NCI-H82 treated with DMSO at 0.1 percent for 48 hours (cell line): ENCODE data around the gene UBE2S.
"Not testable (repeated sequence)": the region's sequence is repeated elsewhere in the genome, so short reads cannot be mapped to it uniquely, and the experiment has no call there.

ENCODE experiments used
- DNase-seq: peaks from one replicate; lab custom pipeline; 2025; ENCODE audit not compliant: unreplicated experiment; lab: John Stamatoyannopoulos, UW

UBE2S gene

GRCh38 chr19:55407550-55407799 lies at the start of gene UBE2S:
Gene UBE2S, minus strand, starts transcription at chr19:55407788. Its CDS starts 199 bp downstream, at chr19:55407589.
- not testable (repeated sequence) for DNase-seq

- no peak for DNase-seq
These were observed 48.8 kb upstream of the UBE2S start for GRCh38 chr19:55456347-55456746.

GRCh38 chr19:55455576-55456235 lies 48.1 kb upstream of the UBE2S start:
- no peak for DNase-seq

GRCh38 chr19:55454787-55455243 lies 47.2 kb upstream of the UBE2S start:
- no peak for DNase-seq

GRCh38 chr19:55453511-55454260 lies 46.1 kb upstream of the UBE2S start:
- DNase-seq = no peak

- peak; percentile 89 for DNase-seq
These were observed 45.3 kb upstream of the UBE2S start for GRCh38 chr19:55452749-55453346.

- no peak for DNase-seq
These were observed 44.6 kb upstream of the UBE2S start for GRCh38 chr19:55451965-55452748.

GRCh38 chr19:55451163-55451964 lies 43.8 kb upstream of the UBE2S start:
- DNase-seq = no peak

GRCh38 chr19:55449469-55449868 lies 41.9 kb upstream of the UBE2S start:
- no peak for DNase-seq

GRCh38 chr19:55448175-55448490 lies 40.5 kb upstream of the UBE2S start:
- not testable (repeated sequence) for DNase-seq

- no peak for DNase-seq
These were observed 40.0 kb upstream of the UBE2S start for GRCh38 chr19:55447421-55448174.

GRCh38 chr19:55446060-55446459 lies 38.5 kb upstream of the UBE2S start:
- DNase-seq = no peak

- no peak for DNase-seq
These were observed 37.1 kb upstream of the UBE2S start for GRCh38 chr19:55444646-55445045.

GRCh38 chr19:55443824-55444480 lies 36.4 kb upstream of the UBE2S start:
- DNase-seq = no peak

- DNase-seq = no peak
These were observed 35.6 kb upstream of the UBE2S start, which contains the start of gene SHISA7 for GRCh38 chr19:55443045-55443823. Gene SHISA7, minus strand, starts transcription at chr19:55443300. Its CDS starts 437 bp downstream, at chr19:55442863.

- DNase-seq = no peak
These were observed 34.9 kb upstream of the UBE2S start for GRCh38 chr19:55442372-55442961.

- no peak for DNase-seq
These were observed 34.2 kb upstream of the UBE2S start for GRCh38 chr19:55441692-55442321.

GRCh38 chr19:55441319-55441691 lies 33.7 kb upstream of the UBE2S start:
- DNase-seq = no peak
